Panc1 (cell line): ENCODE data around the gene PPT2. TPM values are rescaled to one million over a fixed set of nuclear protein-coding genes. Genes with fewer than 3 reads are reported as not detected.

Experiments
- ATAC-seq: fragments of 200-7000 bp; cut with Tn5 transposase; 2 replicates; pipeline ENCODE4 v1.9.1; 2020; ENCODE audit warnings: mild to moderate bottlenecking, moderate library complexity
- BruUV-seq: library from RNA; stranded (reverse); fragments of 400-500 nt; replicated peaks from 2 replicates; lab custom pipeline; 2021; lab: Mats Ljungman, UMichigan
- CTCF ChIA-PET: fragments of 300-600 bp; sonication (Branson Sonifier 250); formaldehyde crosslinking; loops from one replicate; lab custom pipeline; 2022; ENCODE audit warnings: antibody characterized with exemption; lab: Charles Lee
- POLR2A ChIA-PET: fragments of 300-600 bp; sonication (Branson Sonifier 250); formaldehyde crosslinking; loops from one replicate; lab custom pipeline; 2022; ENCODE audit warnings: antibody characterized with exemption; lab: Charles Lee
- DNase-seq: peaks from one replicate; pipeline ENCODE4 v3.0.0-alpha.2; 2010; ENCODE audit warnings: low read depth, low spot score
- H3K27ac ChIP-seq: 2 replicates; pipeline ENCODE4 v1.5.1; 2011; ENCODE audit warnings: mild to moderate bottlenecking, low read length, inconsistent platforms
- H3K27me3 ChIP-seq: fragments of 200-500 bp; sonication (Bioruptor generic); 2 replicates; pipeline ENCODE4 v1.6.0; 2014; ENCODE audit warnings: low read length, inconsistent platforms; ENCODE audit not compliant: control insufficient read depth, insufficient read depth
- H3K36me3 ChIP-seq: fragments of 200-500 bp; sonication (Bioruptor generic); 2 replicates; pipeline ENCODE4 v1.5.1; 2014; ENCODE audit warnings: inconsistent platforms, mild to moderate bottlenecking, low read length, moderate library complexity; ENCODE audit not compliant: control insufficient read depth, insufficient read depth
- H3K4me1 ChIP-seq: 2 replicates; pipeline ENCODE4 v1.5.1; 2011; ENCODE audit warnings: inconsistent platforms, mild to moderate bottlenecking, low read length, moderate library complexity; ENCODE audit not compliant: control insufficient read depth, insufficient read depth
- H3K4me3 ChIP-seq, 2 experiments: 2 replicates each; pipeline ENCODE4 v1.5.1; 2011 to 2012; ENCODE audit warnings: low read depth in 2 of 2, low read length in 2 of 2, mild to moderate bottlenecking in 2 of 2, inconsistent platforms in 1 of 2, moderate library complexity in 1 of 2
- H3K9me3 ChIP-seq: fragments of 200-500 bp; sonication (Bioruptor generic); 2 replicates; pipeline ENCODE4 v1.5.1; 2014; ENCODE audit warnings: low read depth, mild to moderate bottlenecking, inconsistent platforms, low read length, moderate library complexity; ENCODE audit not compliant: control insufficient read depth, insufficient read depth
- CTCF ChIP-seq: fragments of 450-650 bp; IDR thresholded peaks from 2 replicates; pipeline ENCODE4 v1.5.1; 2017; ENCODE audit warnings: mild to moderate bottlenecking
- POLR2AphosphoS5 ChIP-seq: IDR thresholded peaks from 2 replicates; pipeline ENCODE4 v1.6.1; 2012; ENCODE audit warnings: mild to moderate bottlenecking, low read depth, low read length, moderate library complexity
- REST ChIP-seq, 2 experiments: IDR thresholded peaks; 2 replicates each; pipeline ENCODE4 v1.6.1; 2011 to 2012; ENCODE audit warnings: low read depth in 2 of 2, control low read depth in 1 of 2, low read length in 1 of 2, mild to moderate bottlenecking in 1 of 2, moderate library complexity in 1 of 2; ENCODE audit not compliant: insufficient read depth in 1 of 2
- SIN3A ChIP-seq: IDR thresholded peaks from 2 replicates; pipeline ENCODE4 v1.6.1; 2012; ENCODE audit warnings: low read depth, mild to moderate bottlenecking, low read length, moderate library complexity, borderline replicate concordance; ENCODE audit not compliant: insufficient read depth
- TCF7L2 ChIP-seq: IDR thresholded peaks from 2 replicates; pipeline ENCODE4 v1.6.1; 2011; ENCODE audit warnings: mild to moderate bottlenecking, low read depth, low read length, inconsistent platforms
- in situ Hi-C: cut with HindIII; loops from 2 replicates; pipeline ENCODE4 v1.10.0; 2016; ENCODE audit warnings: low sequenced_read_pairs, low pct_unique_long_range_greater_than_20kb
- intact Hi-C: fragments of 100-400 bp; cut with micrococcal nuclease; formaldehyde crosslinking; loops from one replicate; pipeline ENCODE4 v1.10.0; 2022; ENCODE audit not compliant: unreplicated experiment
- total RNA-seq: library from RNA; stranded (reverse); gene quantifications from one replicate; pipeline ENCODE4 v1.2.1, GENCODE V29; 2021; ENCODE audit not compliant: unreplicated experiment

PPT2 gene
- total RNA-seq, 1 experiment from 2014 or later = 20.1 TPM

DNA sequence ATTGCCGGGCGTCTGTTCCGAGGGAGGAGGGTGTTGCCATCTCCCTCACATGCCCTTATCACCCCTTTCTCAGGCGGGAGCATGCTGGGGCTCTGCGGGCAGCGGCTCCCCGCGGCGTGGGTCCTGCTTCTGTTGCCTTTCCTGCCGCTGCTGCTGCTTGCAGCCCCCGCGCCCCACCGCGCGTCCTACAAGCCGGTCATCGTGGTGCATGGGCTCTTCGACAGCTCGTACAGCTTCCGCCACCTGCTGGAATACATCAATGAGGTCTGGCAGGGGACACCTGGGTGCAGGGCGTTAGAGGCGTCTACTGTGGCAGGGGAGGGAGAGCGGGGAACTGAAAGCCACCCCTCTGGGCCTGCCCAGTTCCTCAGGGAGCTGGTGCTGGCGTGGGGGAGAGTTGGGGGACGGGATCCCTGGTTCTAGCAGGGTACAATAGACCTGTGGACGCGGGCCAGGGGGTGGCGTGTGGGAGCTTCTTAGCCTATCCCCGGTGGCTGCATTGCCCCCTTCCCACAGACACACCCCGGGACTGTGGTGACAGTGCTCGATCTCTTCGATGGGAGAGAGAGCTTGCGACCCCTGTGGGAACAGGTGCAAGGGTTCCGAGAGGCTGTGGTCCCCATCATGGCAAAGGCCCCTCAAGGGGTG lies 697 bp downstream of the PPT2 start:
- no peak for DNase-seq
- no peak for TF ChIP-seq POLR2AphosphoS5
- TF ChIP-seq CTCF = peak; percentile 85; the same call in 1 of the 2 replicates
- TF ChIP-seq SIN3A = 0 out of 2 replicates have a peak, but pooled peaks have one; percentile 30
- 0 out of 4 replicates have a peak, but pooled peaks of 1 of the 2 experiments have one; percentile 42 for TF ChIP-seq REST (IDR thresholded peaks at IDR 0.05; ENCODE audit: insufficient read depth in 1 of 2, low read depth in 2 of 2, low read length in 1 of 2)

DNA sequence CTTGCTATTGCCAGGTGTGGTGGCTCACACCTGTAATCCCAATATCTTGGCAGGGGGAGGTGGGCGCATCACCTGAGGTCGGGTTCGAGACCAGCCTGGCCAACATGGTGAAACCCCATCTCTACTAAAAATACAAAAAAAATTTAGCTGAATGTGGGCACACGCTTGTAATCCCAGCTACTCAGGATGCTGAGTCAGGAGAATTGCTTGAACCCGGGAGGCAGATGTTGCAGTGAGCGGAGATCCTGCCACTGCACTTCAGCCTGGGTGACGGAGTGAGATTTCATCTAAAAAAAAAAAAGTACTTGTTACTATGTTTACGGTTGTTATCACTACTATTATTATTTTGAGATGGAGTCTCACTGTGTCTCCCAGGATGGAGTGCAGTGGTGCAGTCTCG lies 3.0 kb downstream of the PPT2 start:
- H3K4me1 ChIP-seq = peaks cover 20% of the 10 kb centered on the region
- H3K27ac ChIP-seq = no peak overlapping the region
- intact Hi-C loops (no loop called here), in situ Hi-C loops (no loop called here)
- no peak overlapping the region for H3K4me3 ChIP-seq
- no peak for ATAC-seq
- TF ChIP-seq POLR2AphosphoS5 (no peak), TCF7L2 (no peak), SIN3A (no peak), REST (IDR thresholded peaks at IDR 0.05; ENCODE audit: insufficient read depth in 1 of 2, low read depth in 2 of 2, low read length in 1 of 2) (no peak), CTCF (no peak)
- no peaks in the 10 kb centered on the region for H3K9me3 ChIP-seq
- H3K27me3 ChIP-seq = no peaks in the 10 kb centered on the region
- ChIA-PET POLR2A (no interaction called here), CTCF (no interaction called here)
- no TSS peak for BruUV-seq
- DNase-seq = no peak
- no peaks in the 10 kb centered on the region; the same call in 1 of the 2 replicates for H3K36me3 ChIP-seq

More for the DNA sequence above, 697 bp downstream of the PPT2 start:
- no TSS peak for BruUV-seq
- intact Hi-C loops = no loop called here
- no peaks in the 10 kb centered on the region for H3K27me3 ChIP-seq
- H3K9me3 ChIP-seq = no peaks in the 10 kb centered on the region
- POLR2A ChIA-PET = no interaction called here
- peaks cover 21% of the 10 kb centered on the region for H3K4me1 ChIP-seq
- ATAC-seq = peak; percentile 76
- in situ Hi-C loops = no loop called here
- peak overlapping the region; percentile 84 for H3K27ac ChIP-seq
- H3K4me3 ChIP-seq = peak overlapping the region; percentile 81 to 96
- CTCF ChIA-PET = no interaction called here
- no peaks in the 10 kb centered on the region; the same call in 1 of the 2 replicates for H3K36me3 ChIP-seq
